Fibroblast of lung (primary cell): ENCODE measurements around the gene F13A1. TPM values are rescaled to one million over a fixed set of nuclear protein-coding genes. Genes with fewer than 3 reads are reported as not detected.

Experiments
- DNase-seq, 2 donors: peaks; one replicate each; pipeline versions ENCODE4 v3.0.0 to v3.0.0-alpha.2; 2010; ENCODE audit warnings: low read depth in 2 of 2
- H2AFZ ChIP-seq: 2 replicates; pipeline ENCODE4 v1.5.1; 2012; ENCODE audit warnings: low read length, control low read depth, inconsistent platforms
- H3K27ac ChIP-seq: 2 replicates; pipeline ENCODE4 v1.5.1; 2011; ENCODE audit warnings: low read length, control low read depth; ENCODE audit not compliant: insufficient read depth
- H3K27me3 ChIP-seq: 2 replicates; pipeline ENCODE4 v1.5.1; 2011; ENCODE audit warnings: mild to moderate bottlenecking, low read length; ENCODE audit not compliant: control insufficient read depth, insufficient read depth
- H3K36me3 ChIP-seq: 2 replicates; pipeline ENCODE4 v1.5.1; 2011; ENCODE audit warnings: low read length; ENCODE audit not compliant: control insufficient read depth, insufficient read depth
- H3K4me1 ChIP-seq: 2 replicates; pipeline ENCODE4 v1.5.1; 2011; ENCODE audit warnings: low read length; ENCODE audit not compliant: control insufficient read depth, insufficient read depth; ENCODE audit errors: extremely low read depth
- H3K4me2 ChIP-seq: 2 replicates; pipeline ENCODE4 v1.5.1; 2011; ENCODE audit warnings: low read length, control low read depth; ENCODE audit not compliant: insufficient read depth; ENCODE audit errors: extremely low read depth
- H3K4me3 ChIP-seq, 4 experiments: fragments of 200-600 bp in 1 of 4; sonication (generic) in 1 of 4; replicated peaks in 1 of 4; 2 replicates each; pipeline ENCODE4 v1.5.1; 2011 to 2016; ENCODE audit warnings: low read length in 4 of 4, low read depth in 3 of 4, mild to moderate bottlenecking in 3 of 4, control low read depth in 2 of 4, inconsistent platforms in 1 of 4, mixed read lengths in 1 of 4; ENCODE audit not compliant: insufficient read depth in 1 of 4; ENCODE audit errors: control extremely low read depth in 1 of 4
- H3K79me2 ChIP-seq: 2 replicates; pipeline ENCODE4 v1.5.1; 2012; ENCODE audit warnings: mild to moderate bottlenecking, low read length, inconsistent platforms; ENCODE audit not compliant: control insufficient read depth, insufficient read depth
- H3K9ac ChIP-seq: 2 replicates; pipeline ENCODE4 v1.5.1; 2011; ENCODE audit warnings: mild to moderate bottlenecking, low read length, control low read depth; ENCODE audit not compliant: insufficient read depth
- H3K9me3 ChIP-seq: 2 replicates; pipeline ENCODE4 v1.5.1; 2012; ENCODE audit warnings: low read depth, low read length; ENCODE audit not compliant: control insufficient read depth, insufficient read depth
- H4K20me1 ChIP-seq: 2 replicates; pipeline ENCODE4 v1.5.1; 2011; ENCODE audit warnings: low read length; ENCODE audit not compliant: control insufficient read depth, insufficient read depth; ENCODE audit errors: extremely low read depth
- CTCF ChIP-seq, 2 donors: IDR thresholded peaks in 1 of 2; conservative IDR thresholded peaks in 1 of 2; 1 replicate in 1 of 2; 2 replicates in 1 of 2; pipeline ENCODE4 v1.5.1; 2011 to 2012; ENCODE audit warnings: low read length in 2 of 2, control low read depth in 1 of 2, inconsistent platforms in 1 of 2, low read depth in 1 of 2, mild to moderate bottlenecking in 1 of 2
- EZH2 ChIP-seq: IDR thresholded peaks from 2 replicates; pipeline ENCODE4 v1.5.1; 2012; ENCODE audit warnings: low read length, control low read depth, mild to moderate bottlenecking; ENCODE audit errors: missing control alignments
- polyA plus RNA-seq, 2 donors: library from polyadenylated mRNA; depleted of rRNA in 1 of 2; stranded (reverse) in 1 of 2; unstranded in 1 of 2; fragments of >200 nt; gene quantifications; 2 replicates each; pipeline ENCODE4 v1.2.1, GENCODE V29; 2011 to 2012; ENCODE audit warnings: missing spikeins in 1 of 2
- total RNA-seq: library from RNA; depleted of rRNA; stranded (reverse); fragments of >200 nt; gene quantifications from 2 replicates; pipeline ENCODE4 v1.2.1, GENCODE V29; 2014

The F13A1 gene
- total and polyA plus RNA-seq, 2 donors (not counting 1 experiment from before 2014, with no cell fraction given) = not detected

GRCh38 chr6:6284221-6284966, 36.1 kb downstream of the F13A1 start:
- Histone ChIP-seq H3K9ac (no peak overlapping the region), H3K4me3 (no peak overlapping the region), H3K4me2 (no peak overlapping the region), H2AFZ (no peak overlapping the region), H3K36me3 (no peaks in the 10 kb centered on the region), H3K27ac (no peak overlapping the region), H4K20me1 (no peaks in the 10 kb centered on the region), H3K27me3 (no peaks in the 10 kb centered on the region), H3K79me2 (no peaks in the 10 kb centered on the region), H3K9me3 (no peaks in the 10 kb centered on the region), H3K4me1 (no peaks in the 10 kb centered on the region)
- DNase-seq = no peak
- TF ChIP-seq EZH2 = no peak
- no peak for TF ChIP-seq CTCF (conservative IDR thresholded peaks at IDR 0.05 in 1 of 2, IDR thresholded peaks at IDR 0.05 in 1 of 2; ENCODE audit: low read depth in 1 of 2, low read length in 2 of 2)

DNA sequence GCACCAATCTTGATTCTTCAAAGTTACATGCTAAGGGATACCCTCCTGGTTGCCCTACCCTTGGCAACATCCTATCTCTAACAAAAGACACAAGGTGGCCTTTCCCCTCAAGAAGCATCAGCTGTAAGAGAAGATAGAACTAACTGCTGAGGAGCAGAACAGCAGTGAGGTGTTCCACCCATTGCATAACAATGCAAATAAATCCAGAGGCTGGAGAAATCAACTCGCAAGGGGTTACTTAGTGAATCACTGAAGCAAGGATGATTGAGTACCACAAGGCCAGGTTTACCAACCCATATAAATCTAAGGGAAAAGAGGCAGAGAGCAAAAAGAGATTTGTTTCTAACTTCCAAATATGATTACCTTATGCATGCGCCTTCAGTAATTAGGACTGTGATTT, 36.7 kb downstream of the F13A1 start:
- DNase-seq = no peak

DNA sequence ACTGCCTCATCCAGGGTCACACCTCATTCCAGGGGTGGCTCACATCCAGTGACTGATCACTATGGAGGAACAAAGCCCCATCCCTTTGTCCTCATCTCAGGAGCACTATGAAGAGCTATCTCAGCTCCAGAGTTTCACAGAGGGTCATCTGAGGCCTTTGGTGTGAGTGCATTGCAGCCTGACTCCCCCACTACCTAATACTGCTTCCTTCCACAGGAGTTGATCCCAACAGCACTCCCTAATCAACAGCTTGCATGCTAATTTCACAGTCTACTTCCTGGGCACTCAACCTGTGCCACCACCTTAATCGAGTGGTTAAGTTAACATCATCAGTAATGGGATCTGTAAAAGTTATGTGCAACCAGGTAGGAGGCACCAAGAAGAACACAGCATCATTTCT, 37.7 kb downstream of the F13A1 start:
- Histone ChIP-seq H2AFZ (no peak overlapping the region), H3K36me3 (no peaks in the 10 kb centered on the region), H3K4me2 (no peak overlapping the region), H3K9ac (no peak overlapping the region), H3K27ac (no peak overlapping the region), H3K4me3 (no peak overlapping the region), H3K27me3 (no peaks in the 10 kb centered on the region), H3K79me2 (no peaks in the 10 kb centered on the region), H4K20me1 (no peaks in the 10 kb centered on the region), H3K4me1 (no peaks in the 10 kb centered on the region), H3K9me3 (no peaks in the 10 kb centered on the region)
- TF ChIP-seq EZH2 (no peak), CTCF (conservative IDR thresholded peaks at IDR 0.05 in 1 of 2, IDR thresholded peaks at IDR 0.05 in 1 of 2; ENCODE audit: low read depth in 1 of 2, low read length in 2 of 2) (no peak)
- DNase-seq = no peak

More for the DNA sequence above, 36.7 kb downstream of the F13A1 start:
- no peak overlapping the region for H2AFZ ChIP-seq
- no peak overlapping the region for H3K4me3 ChIP-seq
- H3K9me3 ChIP-seq = no peaks in the 10 kb centered on the region
- no peak overlapping the region for H3K27ac ChIP-seq
- H3K27me3 ChIP-seq = no peaks in the 10 kb centered on the region
- H3K9ac ChIP-seq = no peak overlapping the region
- H4K20me1 ChIP-seq = no peaks in the 10 kb centered on the region
- H3K4me2 ChIP-seq = no peak overlapping the region
- no peaks in the 10 kb centered on the region for H3K4me1 ChIP-seq
- TF ChIP-seq EZH2 (no peak), CTCF (conservative IDR thresholded peaks at IDR 0.05 in 1 of 2, IDR thresholded peaks at IDR 0.05 in 1 of 2; ENCODE audit: low read depth in 1 of 2, low read length in 2 of 2) (no peak)
- no peaks in the 10 kb centered on the region for H3K79me2 ChIP-seq
- H3K36me3 ChIP-seq = no peaks in the 10 kb centered on the region
